Peyer's patch (tissue), 4 donors: ENCODE measurements around the gene PRICKLE1.

ENCODE experiments used
- POLR2A ChIP-seq, 2 donors: fragments of 450-650 bp; IDR thresholded peaks; one replicate each; pipeline ENCODE4 v1.5.1; 2017; ENCODE audit warnings: antibody characterized with exemption in 2 of 2, mild to moderate bottlenecking in 2 of 2, moderate library complexity in 2 of 2
- TF ChIP-seq, protein P1 (sequence below), 6 experiments: fragments of 450-650 bp in 4 of 6; fragments of 200-600 bp in 2 of 6; sonication (generic) in 1 of 6; IDR thresholded peaks; one replicate each; pipeline ENCODE4 v1.5.1; 2017 to 2019; ENCODE audit warnings: antibody characterized with exemption in 6 of 6, mild to moderate bottlenecking in 3 of 6, moderate library complexity in 1 of 6

DNA sequence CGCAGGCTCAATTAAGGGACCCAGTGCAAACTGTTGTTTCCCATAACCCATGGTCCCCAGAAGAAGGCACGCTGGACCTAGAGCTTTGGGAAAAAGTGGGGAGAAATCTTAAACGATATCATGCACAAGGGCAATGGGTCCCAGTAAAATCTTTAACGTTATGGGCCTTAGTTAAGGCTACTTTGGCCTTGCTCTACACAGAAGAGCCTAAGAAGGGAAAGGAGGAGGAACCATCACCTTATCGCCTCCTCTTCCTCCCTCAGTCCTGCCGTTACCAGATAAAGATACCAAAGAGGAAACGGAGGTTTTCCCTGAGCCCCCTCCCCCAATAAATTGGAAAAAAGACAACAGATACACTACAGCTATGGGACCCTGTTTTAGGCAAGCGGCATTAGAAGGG lies 146.7 kb downstream of the PRICKLE1 start:
- TF ChIP-seq, protein P1, sequence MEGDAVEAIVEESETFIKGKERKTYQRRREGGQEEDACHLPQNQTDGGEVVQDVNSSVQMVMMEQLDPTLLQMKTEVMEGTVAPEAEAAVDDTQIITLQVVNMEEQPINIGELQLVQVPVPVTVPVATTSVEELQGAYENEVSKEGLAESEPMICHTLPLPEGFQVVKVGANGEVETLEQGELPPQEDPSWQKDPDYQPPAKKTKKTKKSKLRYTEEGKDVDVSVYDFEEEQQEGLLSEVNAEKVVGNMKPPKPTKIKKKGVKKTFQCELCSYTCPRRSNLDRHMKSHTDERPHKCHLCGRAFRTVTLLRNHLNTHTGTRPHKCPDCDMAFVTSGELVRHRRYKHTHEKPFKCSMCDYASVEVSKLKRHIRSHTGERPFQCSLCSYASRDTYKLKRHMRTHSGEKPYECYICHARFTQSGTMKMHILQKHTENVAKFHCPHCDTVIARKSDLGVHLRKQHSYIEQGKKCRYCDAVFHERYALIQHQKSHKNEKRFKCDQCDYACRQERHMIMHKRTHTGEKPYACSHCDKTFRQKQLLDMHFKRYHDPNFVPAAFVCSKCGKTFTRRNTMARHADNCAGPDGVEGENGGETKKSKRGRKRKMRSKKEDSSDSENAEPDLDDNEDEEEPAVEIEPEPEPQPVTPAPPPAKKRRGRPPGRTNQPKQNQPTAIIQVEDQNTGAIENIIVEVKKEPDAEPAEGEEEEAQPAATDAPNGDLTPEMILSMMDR (IDR thresholded peaks at IDR 0.05): no peak
- no peak for TF ChIP-seq POLR2A (IDR thresholded peaks at IDR 0.05)
